Parathyroid adenoma (tissue), 2 donors: ENCODE measurements around the gene GRIK1.

Experiments used
- H2AFZ ChIP-seq: fragments of 300-600 bp; sonication (generic); one replicate; pipeline ENCODE4 v1.7.0; 2017; ENCODE audit warnings: antibody characterized with exemption, mild to moderate bottlenecking
- H3K27ac ChIP-seq: fragments of 300-600 bp; sonication (generic); one replicate; pipeline ENCODE4 v1.7.0; 2017
- H3K27me3 ChIP-seq: fragments of 300-600 bp; sonication (generic); one replicate; pipeline ENCODE4 v1.7.0; 2017; ENCODE audit warnings: low read length; ENCODE audit not compliant: control insufficient read depth, insufficient read depth
- H3K36me3 ChIP-seq: fragments of 300-600 bp; sonication (generic); one replicate; pipeline ENCODE4 v1.7.0; 2017; ENCODE audit warnings: low read length; ENCODE audit not compliant: control insufficient read depth, insufficient read depth
- H3K4me1 ChIP-seq: fragments of 300-600 bp; sonication (generic); one replicate; pipeline ENCODE4 v1.7.0; 2017; ENCODE audit warnings: control low read depth
- H3K4me2 ChIP-seq: fragments of 300-600 bp; sonication (generic); one replicate; pipeline ENCODE4 v1.7.0; 2017; ENCODE audit warnings: low read length
- H3K4me3 ChIP-seq: fragments of 300-600 bp; sonication (generic); one replicate; pipeline ENCODE4 v1.7.0; 2017; ENCODE audit warnings: low read depth, low read length
- H3K79me2 ChIP-seq: fragments of 300-600 bp; sonication (generic); one replicate; pipeline ENCODE4 v1.7.0; 2017; ENCODE audit warnings: control low read depth
- H3K9ac ChIP-seq: fragments of 300-600 bp; sonication (generic); one replicate; pipeline ENCODE4 v1.7.0; 2017; ENCODE audit warnings: mild to moderate bottlenecking
- H3K9me3 ChIP-seq: fragments of 300-600 bp; sonication (generic); one replicate; pipeline ENCODE4 v1.7.0; 2017; ENCODE audit warnings: low read length; ENCODE audit not compliant: control insufficient read depth
- CTCF ChIP-seq: fragments of 300-600 bp; sonication (generic); IDR thresholded peaks from one replicate; pipeline ENCODE4 v1.7.0; 2017; ENCODE audit warnings: antibody characterized with exemption, mild to moderate bottlenecking
- donor health status: primary hyperparathyroidism.

Gene GRIK1

DNA sequence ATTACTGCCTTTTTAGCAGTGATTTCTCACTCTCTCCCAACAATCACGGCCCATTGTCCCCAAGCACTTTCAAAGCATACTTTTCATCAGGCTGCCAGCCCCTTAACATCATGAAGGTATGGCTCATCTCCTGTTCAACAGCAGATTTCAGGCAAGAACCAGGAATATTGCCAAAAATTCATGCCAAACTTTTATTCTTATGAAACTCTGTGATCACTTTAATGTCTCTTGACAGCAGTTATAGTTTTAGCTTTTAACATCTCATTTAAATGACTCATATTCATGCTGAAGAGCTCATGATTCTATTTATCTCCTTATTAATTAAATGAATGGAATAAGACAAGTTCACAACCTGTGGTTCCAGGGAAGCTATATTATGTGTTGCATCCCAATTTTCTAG lies 235.1 kb downstream of the GRIK1 start:
- H3K9ac ChIP-seq, result no peak overlapping the region
- TF ChIP-seq CTCF, result no peak
- H3K9me3 ChIP-seq, result no peaks in the 10 kb centered on the region
- no peak overlapping the region for H3K27ac ChIP-seq
- no peaks in the 10 kb centered on the region for H3K4me1 ChIP-seq
- H2AFZ ChIP-seq, result no peak overlapping the region
- H3K4me3 ChIP-seq, result no peak overlapping the region
- H3K79me2 ChIP-seq, result no peaks in the 10 kb centered on the region
- H3K4me2 ChIP-seq, result no peak overlapping the region
- no peaks in the 10 kb centered on the region for H3K27me3 ChIP-seq
- no peaks in the 10 kb centered on the region for H3K36me3 ChIP-seq

- H3K27me3 ChIP-seq, result no peaks in the 10 kb centered on the region
- no peak for TF ChIP-seq CTCF
- no peak overlapping the region for H3K4me3 ChIP-seq
- H3K9ac ChIP-seq, result no peak overlapping the region
- H3K4me2 ChIP-seq, result no peak overlapping the region
- H2AFZ ChIP-seq, result no peak overlapping the region
- no peaks in the 10 kb centered on the region for H3K79me2 ChIP-seq
- H3K36me3 ChIP-seq, result no peaks in the 10 kb centered on the region
- no peaks in the 10 kb centered on the region for H3K9me3 ChIP-seq
- H3K27ac ChIP-seq, result no peak overlapping the region
- no peaks in the 10 kb centered on the region for H3K4me1 ChIP-seq
Measured at GRCh38 chr21:29701676-29702075, 238.1 kb downstream of the GRIK1 start.

DNA sequence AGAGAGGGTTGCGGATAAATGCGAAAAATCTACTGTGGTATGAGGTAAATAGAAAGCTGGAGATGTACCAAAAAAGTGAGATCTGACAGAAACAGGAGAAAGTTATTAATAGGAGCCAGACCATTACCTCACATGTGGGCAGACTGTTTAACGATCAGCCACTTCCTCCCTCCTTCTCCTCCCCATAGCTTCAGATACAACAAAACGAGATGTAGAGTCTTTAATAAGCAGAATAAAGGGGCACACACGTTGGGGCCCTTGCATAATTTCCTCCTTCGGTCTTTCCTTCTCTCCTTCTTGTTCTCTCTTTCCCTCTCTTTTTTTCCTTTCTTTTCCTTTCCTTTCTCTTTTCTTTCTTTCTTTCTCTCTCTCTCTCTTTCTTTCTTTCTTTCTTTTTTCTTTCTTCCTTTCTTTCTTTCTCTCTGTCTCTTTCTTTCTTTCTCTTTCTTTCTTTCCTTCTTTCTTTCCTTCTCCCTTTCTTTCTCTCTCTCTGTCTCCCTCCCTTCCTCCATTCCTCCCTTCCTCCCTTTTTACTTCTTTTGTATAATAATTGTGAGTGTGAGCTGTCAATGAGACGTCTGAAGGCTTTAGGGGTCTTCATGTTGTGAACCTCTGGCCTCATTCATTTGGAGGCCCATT lies 242.1 kb downstream of the GRIK1 start:
- no peak overlapping the region for H2AFZ ChIP-seq
- no peak overlapping the region for H3K4me3 ChIP-seq
- H3K4me1 ChIP-seq, result no peaks in the 10 kb centered on the region
- no peaks in the 10 kb centered on the region for H3K9me3 ChIP-seq
- H3K27me3 ChIP-seq, result no peaks in the 10 kb centered on the region
- H3K9ac ChIP-seq, result no peak overlapping the region
- no peak overlapping the region for H3K27ac ChIP-seq
- H3K79me2 ChIP-seq, result no peaks in the 10 kb centered on the region
- H3K36me3 ChIP-seq, result no peaks in the 10 kb centered on the region
- no peak overlapping the region for H3K4me2 ChIP-seq
- no peak for TF ChIP-seq CTCF

GRCh38 chr21:29696937-29697336 lies 242.9 kb downstream of the GRIK1 start:
- H3K79me2 ChIP-seq, result no peaks in the 10 kb centered on the region
- no peaks in the 10 kb centered on the region for H3K4me1 ChIP-seq
- no peak for TF ChIP-seq CTCF
- no peak overlapping the region for H3K4me2 ChIP-seq
- no peak overlapping the region for H2AFZ ChIP-seq
- no peaks in the 10 kb centered on the region for H3K9me3 ChIP-seq
- H3K27ac ChIP-seq, result no peak overlapping the region
- H3K36me3 ChIP-seq, result no peaks in the 10 kb centered on the region
- H3K9ac ChIP-seq, result no peak overlapping the region
- H3K27me3 ChIP-seq, result no peaks in the 10 kb centered on the region
- no peak overlapping the region for H3K4me3 ChIP-seq
